Left ventricle myocardium superior (tissue), 1 donor: ENCODE measurements around the gene BPIFA3. TPM values are rescaled to one million over a fixed set of nuclear protein-coding genes. Genes with fewer than 3 reads are reported as not detected.

Experiments
- ATAC-seq: fragments of 200-7000 bp; cut with Tn5 transposase; one replicate; pipeline ENCODE4 v1.9.1; 2020; ENCODE audit warnings: mild to moderate bottlenecking, moderate library complexity
- DNase-seq: peaks from one replicate; pipeline ENCODE4 v3.0.0-alpha.2; 2020
- intact Hi-C: fragments of 100-400 bp; cut with micrococcal nuclease; formaldehyde crosslinking; loops from one replicate; pipeline ENCODE4 v1.11.0; 2022
- total RNA-seq: library from RNA; stranded (reverse); fragmentation: NEBNext Ultra II Directional; extraction: Animal tissue kit (Norgen Biotek cat#: 25700); gene quantifications from one replicate; pipeline ENCODE4 v1.2.1, GENCODE V29; 2021
- donor health status: DM: no; HTN: yes; CAD: no; lungs with severe emphysema.

The BPIFA3 gene
- total RNA-seq, 1 donor from 2014 or later, result not detected

DNA sequence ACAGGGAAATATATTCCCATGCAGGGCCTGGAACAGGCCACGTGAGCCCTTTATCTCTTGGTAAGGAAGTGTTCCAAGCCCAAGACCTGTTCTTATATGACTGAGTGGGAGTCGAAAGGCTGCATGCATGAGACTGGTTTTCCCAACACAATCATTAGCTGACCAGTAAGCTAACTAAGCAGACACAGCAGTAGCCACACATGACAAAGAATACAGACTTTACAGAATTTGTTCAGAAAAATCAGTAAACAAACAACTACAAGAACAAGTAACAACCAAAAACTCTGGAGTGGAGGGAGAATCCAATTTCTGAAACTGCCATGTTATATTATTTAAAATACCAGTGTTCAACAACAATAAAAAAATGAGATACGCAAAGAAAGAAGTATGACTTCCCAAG, 35.3 kb downstream of the BPIFA3 start:
- no peak for ATAC-seq
- DNase-seq, result no peak
- intact Hi-C loops, result no loop called here

- ATAC-seq, result no peak
- DNase-seq, result no peak
- intact Hi-C loops, result no loop called here
Observed at GRCh38 chr20:33255005-33255404, 37.9 kb downstream of the BPIFA3 start.

DNA sequence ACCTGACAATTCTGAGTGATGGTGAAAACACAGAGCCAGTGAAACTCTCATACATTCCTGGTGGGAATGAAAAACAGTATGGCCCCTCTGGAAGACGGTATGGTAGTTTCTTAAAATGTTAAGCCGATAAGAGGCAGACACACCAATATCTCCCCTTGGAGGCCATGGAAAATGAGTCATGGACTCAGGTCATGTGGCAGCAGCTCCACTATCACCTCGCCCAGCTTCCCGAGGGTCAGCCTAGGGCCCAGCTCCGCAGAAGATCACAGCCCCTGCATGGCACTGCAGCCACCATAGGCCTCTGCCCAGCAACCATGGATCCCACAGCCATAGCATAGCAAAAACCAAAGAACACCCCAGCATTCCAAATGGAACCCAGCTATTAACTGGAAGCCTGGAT, 40.1 kb downstream of the BPIFA3 start:
- DNase-seq (no peak), ATAC-seq (no peak)
- intact Hi-C loops, result no loop called here

DNA sequence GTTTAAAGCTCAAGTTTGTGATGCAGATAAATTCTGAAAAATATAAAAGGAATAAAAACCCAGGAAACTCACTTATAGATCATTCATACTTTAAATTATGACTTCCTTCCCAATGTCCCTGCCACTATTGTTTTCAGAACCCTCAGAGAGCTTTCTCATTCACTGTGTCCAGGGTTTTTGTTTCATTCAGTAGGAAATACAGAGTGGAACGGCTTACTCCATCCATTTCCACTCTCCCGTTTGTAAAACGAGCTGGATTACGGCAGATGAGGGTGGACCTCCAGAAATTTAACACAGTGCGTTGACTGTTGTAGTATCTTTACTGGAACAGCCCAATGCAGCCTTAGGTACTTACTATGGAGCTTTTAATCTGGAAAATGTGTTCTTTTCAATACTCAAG, 42.2 kb downstream of the BPIFA3 start:
- intact Hi-C loops, result no loop called here
- no peak for DNase-seq
- ATAC-seq, result no peak

DNA sequence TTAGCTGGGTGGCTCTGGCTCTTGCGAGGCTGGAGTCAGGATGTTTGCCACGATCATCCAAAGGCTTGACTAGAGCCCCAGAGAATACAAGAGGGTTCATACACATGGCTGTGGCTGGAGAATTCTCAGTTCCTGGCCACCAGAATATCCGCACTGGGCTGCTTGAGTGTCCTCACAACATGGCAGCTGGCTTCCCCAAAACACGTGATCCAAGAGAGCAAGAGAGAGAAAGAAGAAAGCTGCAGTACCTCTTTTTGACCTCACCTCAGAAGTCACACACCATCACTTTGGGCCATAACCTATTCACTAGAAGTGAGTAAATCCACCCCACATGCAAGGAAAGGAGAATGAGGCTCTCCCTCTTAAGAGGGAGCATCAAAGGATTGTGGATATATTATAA, 44.3 kb downstream of the BPIFA3 start:
- DNase-seq (no peak), ATAC-seq (no peak)
- intact Hi-C loops, result no loop called here

DNA sequence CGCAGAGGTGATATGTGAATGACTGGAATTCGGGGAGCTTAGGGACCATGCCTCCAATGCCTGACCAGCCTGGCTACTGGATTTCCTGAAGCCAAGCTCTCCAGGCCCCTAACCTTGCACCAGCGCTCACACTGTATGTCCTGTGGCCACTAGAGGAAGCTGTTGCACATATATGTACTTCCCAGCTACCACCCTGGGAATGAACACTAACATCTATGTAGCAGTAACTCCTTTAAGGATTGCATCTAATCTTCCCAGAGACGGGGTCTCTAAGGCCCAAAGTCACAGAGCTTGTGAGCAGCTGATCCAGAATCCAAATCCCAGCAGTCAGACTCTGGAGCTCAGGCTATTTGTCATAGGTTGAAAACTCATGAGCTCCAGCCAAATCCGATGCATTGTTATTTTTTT, 45.5 kb downstream of the BPIFA3 start:
- no peak for DNase-seq
- intact Hi-C loops, result no loop called here
- peak; percentile 51 for ATAC-seq

DNA sequence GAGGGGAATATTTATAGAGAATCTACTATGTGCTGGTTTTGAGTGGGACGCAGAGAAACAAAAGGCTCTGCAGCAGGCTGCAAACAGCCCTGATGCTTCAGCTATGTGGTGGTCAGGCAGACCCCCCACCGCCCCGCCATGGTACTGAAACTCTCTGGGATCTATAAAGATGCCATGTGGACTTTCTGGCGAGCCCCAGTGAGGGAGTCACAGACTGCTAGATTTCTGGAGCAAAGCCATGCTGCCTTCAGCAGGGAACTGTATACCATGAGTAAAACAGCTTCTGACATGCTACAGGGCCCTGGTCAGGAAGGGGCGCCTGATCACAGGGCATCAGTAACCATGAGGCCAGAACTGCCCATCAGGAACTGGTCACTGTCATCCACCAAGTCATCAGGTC, 46.6 kb downstream of the BPIFA3 start:
- intact Hi-C loops, result no loop called here
- DNase-seq (no peak), ATAC-seq (no peak)

DNA sequence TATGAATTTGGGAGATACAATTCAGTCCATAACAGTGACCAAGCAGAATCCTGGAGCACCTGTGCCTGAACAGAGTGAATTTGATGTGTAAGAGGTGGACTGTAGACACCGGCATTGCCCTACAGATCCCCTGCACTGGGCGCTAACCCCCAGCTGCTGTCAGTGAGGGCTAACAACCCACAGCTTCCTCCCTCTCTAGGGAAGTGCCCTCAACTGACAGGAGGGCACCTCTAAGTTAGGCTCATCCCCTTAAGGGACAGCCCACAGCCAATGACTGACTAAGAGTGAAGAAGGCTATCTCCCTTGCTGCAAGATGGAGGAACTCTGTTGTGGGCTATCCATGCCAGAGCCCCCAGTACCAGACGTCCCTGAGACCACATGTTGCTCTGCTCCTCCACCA, 50.5 kb downstream of the BPIFA3 start:
- no peak for DNase-seq
- intact Hi-C loops, result no loop called here
- ATAC-seq, result no peak

DNA sequence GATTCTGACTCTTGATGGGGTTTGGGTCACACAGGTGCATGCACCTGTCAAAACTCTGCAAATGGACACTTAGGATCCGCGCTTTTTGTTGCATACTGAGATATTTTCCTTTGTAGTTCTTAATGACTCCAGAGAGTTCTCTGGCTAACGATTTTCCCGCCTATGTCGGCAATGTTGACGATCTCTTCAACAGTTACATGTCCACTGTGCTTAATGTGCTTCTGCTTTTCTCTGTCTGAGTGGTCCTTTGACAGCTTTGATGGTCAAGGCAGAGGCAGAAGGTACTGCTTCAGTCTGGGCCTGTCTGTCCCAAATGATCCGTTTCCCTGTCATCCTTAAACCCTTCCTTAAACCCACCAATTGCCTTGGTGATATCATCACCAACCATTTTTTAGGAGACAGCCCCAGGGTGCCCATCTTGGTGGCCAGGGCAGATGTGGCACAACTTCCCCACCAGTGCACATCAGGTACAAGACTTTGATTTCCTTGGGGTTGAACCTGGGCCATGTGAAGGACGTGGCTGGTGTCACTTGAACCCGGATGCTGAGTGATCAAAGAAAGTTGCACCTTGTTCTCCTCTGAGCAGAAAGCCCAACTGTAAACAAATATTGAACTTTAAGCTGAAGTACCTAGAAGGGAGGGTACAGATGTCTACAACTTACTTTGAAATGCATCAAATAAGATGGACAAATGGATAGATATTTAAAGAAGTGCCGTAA, 55.2 kb downstream of the BPIFA3 start:
- no peak for DNase-seq
- intact Hi-C loops, result no loop called here
- ATAC-seq, result no peak

DNA sequence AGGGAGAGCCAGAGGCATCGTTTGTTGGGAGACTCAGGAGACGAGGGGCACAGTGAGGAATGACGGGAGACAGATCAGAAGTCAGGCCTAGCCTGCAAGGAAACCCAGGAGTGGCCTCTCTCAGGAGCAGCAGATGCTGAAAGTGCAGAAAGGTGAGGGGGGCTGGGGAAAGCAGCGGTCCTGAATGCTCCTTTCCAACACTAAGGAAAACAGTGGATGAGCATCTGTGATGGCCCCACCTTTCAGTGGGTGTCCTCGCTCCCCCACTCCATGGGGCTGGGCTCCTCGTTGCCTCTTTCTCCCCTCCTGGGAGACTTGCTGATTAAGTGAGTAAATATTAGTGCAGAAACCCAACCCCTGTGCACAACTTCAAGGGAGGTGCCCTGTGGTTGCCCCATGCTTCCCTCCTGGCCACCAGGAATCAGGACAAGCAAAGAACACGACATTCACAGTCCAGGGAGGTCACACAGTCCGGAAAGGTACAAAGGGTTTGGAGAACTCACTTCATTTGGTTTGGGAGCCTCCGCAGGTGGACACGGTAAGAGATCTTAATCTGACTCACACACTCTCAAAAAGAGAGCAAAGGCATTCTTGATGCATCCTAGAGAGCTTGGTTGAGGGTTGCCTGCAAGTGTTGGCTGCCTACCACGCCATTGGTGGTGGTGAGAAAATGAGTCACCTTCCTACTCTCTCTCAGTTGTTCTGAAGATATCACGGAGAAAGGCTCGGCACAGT, 56.1 kb downstream of the BPIFA3 start:
- intact Hi-C loops, result no loop called here
- DNase-seq (no peak), ATAC-seq (no peak)

DNA sequence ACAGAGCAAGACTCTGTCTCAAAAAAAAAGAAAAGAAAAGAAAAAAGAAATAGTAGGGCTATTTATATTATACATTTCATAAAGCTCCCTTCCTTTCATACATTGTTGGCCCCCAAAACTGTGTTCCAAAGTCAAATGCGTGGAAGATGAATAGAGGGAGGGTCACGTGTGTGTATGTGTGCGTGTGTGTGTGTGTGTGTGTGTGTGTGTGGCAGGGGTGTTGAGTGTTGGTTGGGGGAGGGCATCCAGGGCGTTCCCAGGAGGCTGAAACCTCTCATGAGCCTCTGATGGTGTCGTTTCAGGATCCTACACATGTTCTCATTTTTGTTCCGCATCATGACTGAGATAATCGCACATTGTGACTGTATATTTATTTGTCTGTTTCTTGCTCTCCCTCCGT, 58.1 kb downstream of the BPIFA3 start:
- intact Hi-C loops, result no loop called here
- DNase-seq (no peak), ATAC-seq (no peak)

GRCh38 chr20:33275871-33276270, 58.7 kb downstream of the BPIFA3 start:
- ATAC-seq, result no peak
- intact Hi-C loops, result no loop called here
- no peak for DNase-seq

DNA sequence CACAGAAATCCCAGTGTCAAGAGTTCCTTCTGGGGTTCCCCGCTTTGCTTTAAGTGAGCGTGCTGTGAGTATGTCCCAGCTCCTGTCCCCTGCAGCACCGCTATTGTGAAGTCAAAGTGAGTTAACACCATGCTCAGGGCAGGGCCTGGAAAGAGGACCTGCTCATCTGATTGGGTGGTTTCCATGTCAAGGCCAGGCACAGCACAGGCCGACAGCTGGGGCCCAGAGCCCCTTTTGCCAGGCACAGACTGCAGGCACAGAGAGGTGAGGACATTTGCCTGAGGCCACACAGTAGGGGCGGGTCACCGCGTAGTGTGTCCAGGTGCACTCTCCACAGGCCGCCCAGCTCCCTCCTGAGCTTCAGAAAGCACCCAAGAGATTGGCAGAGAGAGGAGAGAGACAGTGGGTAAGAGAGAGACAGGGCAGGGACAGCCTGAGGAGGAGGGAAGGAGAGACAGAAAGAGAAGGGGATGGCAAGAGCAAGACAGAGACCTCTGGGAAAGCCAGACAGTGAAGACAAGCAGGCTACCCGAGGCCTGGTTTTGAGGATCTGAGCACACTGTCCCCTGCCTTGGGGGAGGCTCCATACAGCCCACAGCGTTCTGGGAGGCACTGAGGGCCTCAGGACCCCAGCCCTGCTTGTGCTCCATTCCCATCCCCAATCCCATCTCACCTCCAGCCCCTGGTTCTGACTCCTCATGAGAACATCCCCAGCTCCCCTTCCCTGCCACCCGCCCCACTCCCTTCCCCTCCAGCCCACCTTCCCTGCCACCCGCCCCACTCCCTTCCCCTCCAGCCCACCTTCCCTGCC, 59.4 kb downstream of the BPIFA3 start:
- ATAC-seq (no peak), DNase-seq (no peak)
- intact Hi-C loops, result no loop called here

Other genes starting within 250 kb of the BPIFA3 start
- gene SUN5, start 212.9 kb upstream of the BPIFA3 start, total RNA-seq, result not detected
- gene BPIFB2, start 209.6 kb upstream of the BPIFA3 start, total RNA-seq, result not detected
- gene BPIFB6, start 185.7 kb upstream of the BPIFA3 start, total RNA-seq, result not detected
- not detected for gene BPIFB3, start 163.4 kb upstream of the BPIFA3 start, total RNA-seq
- not detected for gene BPIFB4, start 137.7 kb upstream of the BPIFA3 start, total RNA-seq
- gene BPIFA2, start 49.2 kb upstream of the BPIFA3 start, total RNA-seq, result not detected
- gene BPIFA1, start 18.6 kb downstream of the BPIFA3 start, total RNA-seq, result not detected
- gene BPIFB1, start 65.9 kb downstream of the BPIFA3 start, total RNA-seq, result not detected
- gene CDK5RAP1, start 184.2 kb downstream of the BPIFA3 start, total RNA-seq, result 20.6 TPM
- gene SNTA1, start 226.4 kb downstream of the BPIFA3 start, total RNA-seq, result 226 TPM